Keratinocyte (primary cell): ENCODE results near the gene NCF4. TPM values are rescaled to one million over a fixed set of nuclear protein-coding genes. Genes with fewer than 3 reads are reported as not detected.

Experiments
- DNase-seq: peaks from one replicate; pipeline ENCODE4 v3.0.0-alpha.2; 2011; ENCODE audit warnings: low read depth, missing footprints, low spot score
- FAIRE-seq: peaks from 2 replicates; lab custom pipeline; 2011; peaks lifted over from hg19 to GRCh38; lab: Jason Lieb, UNC
- H2AFZ ChIP-seq: 2 replicates; pipeline ENCODE4 v1.6.0; 2012; ENCODE audit warnings: low read length, control low read depth, inconsistent platforms; ENCODE audit not compliant: control insufficient read depth
- H3K27ac ChIP-seq: 2 replicates; pipeline ENCODE4 v1.5.1; 2011; ENCODE audit warnings: low read length; ENCODE audit not compliant: control insufficient read depth, insufficient read depth
- H3K27me3 ChIP-seq: 3 replicates; pipeline ENCODE4 v1.6.0; 2011; ENCODE audit warnings: low read length; ENCODE audit not compliant: control insufficient read depth, insufficient read depth; ENCODE audit errors: extremely low read depth
- H3K36me3 ChIP-seq, 2 experiments: 2 replicates in 1 of 2; 3 replicates in 1 of 2; pipeline ENCODE4 v1.5.1; 2011; ENCODE audit warnings: low read length in 2 of 2, mild to moderate bottlenecking in 1 of 2; ENCODE audit not compliant: control insufficient read depth in 2 of 2, insufficient read depth in 2 of 2; ENCODE audit errors: extremely low read depth in 1 of 2
- H3K4me1 ChIP-seq: 3 replicates; pipeline ENCODE4 v1.5.1; 2011; ENCODE audit warnings: low read length; ENCODE audit not compliant: control insufficient read depth, insufficient read depth; ENCODE audit errors: extremely low read depth
- H3K4me2 ChIP-seq: 3 replicates; pipeline ENCODE4 v1.6.0; 2011; ENCODE audit warnings: low read depth, low read length; ENCODE audit not compliant: control insufficient read depth, insufficient read depth; ENCODE audit errors: extremely low read depth
- H3K4me3 ChIP-seq, 3 experiments: fragments of 200-600 bp in 1 of 3; sonication (generic) in 1 of 3; 2 replicates in 2 of 3; 3 replicates in 1 of 3; pipeline ENCODE4 v1.5.1; 2011 to 2016; ENCODE audit warnings: low read length in 3 of 3, mild to moderate bottlenecking in 3 of 3, control low read depth in 2 of 3, inconsistent platforms in 1 of 3, low read depth in 1 of 3, mixed read lengths in 1 of 3, mixed run types in 1 of 3, moderate library complexity in 1 of 3; ENCODE audit not compliant: control insufficient read depth in 2 of 3, insufficient read depth in 2 of 3; ENCODE audit errors: extremely low read depth in 1 of 3
- H3K79me2 ChIP-seq: 2 replicates; pipeline ENCODE4 v1.6.0; 2012; ENCODE audit warnings: low read length; ENCODE audit not compliant: control insufficient read depth, insufficient read depth
- H3K9ac ChIP-seq: 3 replicates; pipeline ENCODE4 v1.6.0; 2011; ENCODE audit warnings: low read length; ENCODE audit not compliant: control insufficient read depth, insufficient read depth; ENCODE audit errors: extremely low read depth
- H3K9me1 ChIP-seq: 3 replicates; pipeline ENCODE4 v1.6.0; 2011; ENCODE audit warnings: low read length; ENCODE audit not compliant: control insufficient read depth, insufficient read depth; ENCODE audit errors: extremely low read depth
- H3K9me3 ChIP-seq: 2 replicates; pipeline ENCODE4 v1.5.1; 2012; ENCODE audit warnings: low read depth, low read length; ENCODE audit not compliant: control insufficient read depth
- H4K20me1 ChIP-seq: 3 replicates; pipeline ENCODE4 v1.6.0; 2011; ENCODE audit warnings: low read length; ENCODE audit not compliant: control insufficient read depth, insufficient read depth; ENCODE audit errors: extremely low read depth
- EZH2 ChIP-seq: IDR thresholded peaks from one replicate; pipeline ENCODE4 v1.6.1; 2012; ENCODE audit warnings: inconsistent platforms, mild to moderate bottlenecking, low read length, moderate library complexity
- dilution Hi-C: fragments of 300-500 bp; cut with MboI; formaldehyde crosslinking; loops from one replicate; pipeline ENCODE4 v1.7.0; 2020; ENCODE audit warnings: low sequenced_read_pairs; ENCODE audit not compliant: extremely low pct_ligation_motif_present
- polyA plus RNA-seq, 5 experiments: library from polyadenylated mRNA; depleted of rRNA in 3 of 5; stranded (reverse) in 3 of 5; stranded (forward) in 1 of 5; unstranded in 1 of 5; fragments of >200 nt; gene quantifications; 1 replicate in 1 of 5; 2 replicates in 3 of 5; 3 replicates in 1 of 5; pipeline versions ENCODE4 v1.2.1 to v1.2.3, GENCODE V29; 2011 to 2012; ENCODE audit warnings: missing spikeins in 2 of 5, low read depth in 1 of 5, low replicate concordance in 1 of 5
- TF ChIP-seq, protein P1 (sequence below), 3 experiments: IDR thresholded peaks in 1 of 3; conservative IDR thresholded peaks in 1 of 3; optimal IDR thresholded peaks in 1 of 3; 2 replicates in 2 of 3; 3 replicates in 1 of 3; pipeline versions ENCODE3 to v1.5.1; 2011; ENCODE audit warnings: low read length in 3 of 3, mild to moderate bottlenecking in 3 of 3, moderate library complexity in 2 of 3, control low read depth in 1 of 3, inconsistent platforms in 1 of 3; ENCODE audit not compliant: insufficient read depth in 2 of 3; ENCODE audit errors: extremely low read depth in 1 of 3

NCF4 gene
- polyA plus RNA-seq, 1 donor (not counting 4 experiments of a cell fraction or from before 2014, with no cell fraction given): 0.42 TPM

- no peak for TF ChIP-seq EZH2
- TF ChIP-seq, protein P1, sequence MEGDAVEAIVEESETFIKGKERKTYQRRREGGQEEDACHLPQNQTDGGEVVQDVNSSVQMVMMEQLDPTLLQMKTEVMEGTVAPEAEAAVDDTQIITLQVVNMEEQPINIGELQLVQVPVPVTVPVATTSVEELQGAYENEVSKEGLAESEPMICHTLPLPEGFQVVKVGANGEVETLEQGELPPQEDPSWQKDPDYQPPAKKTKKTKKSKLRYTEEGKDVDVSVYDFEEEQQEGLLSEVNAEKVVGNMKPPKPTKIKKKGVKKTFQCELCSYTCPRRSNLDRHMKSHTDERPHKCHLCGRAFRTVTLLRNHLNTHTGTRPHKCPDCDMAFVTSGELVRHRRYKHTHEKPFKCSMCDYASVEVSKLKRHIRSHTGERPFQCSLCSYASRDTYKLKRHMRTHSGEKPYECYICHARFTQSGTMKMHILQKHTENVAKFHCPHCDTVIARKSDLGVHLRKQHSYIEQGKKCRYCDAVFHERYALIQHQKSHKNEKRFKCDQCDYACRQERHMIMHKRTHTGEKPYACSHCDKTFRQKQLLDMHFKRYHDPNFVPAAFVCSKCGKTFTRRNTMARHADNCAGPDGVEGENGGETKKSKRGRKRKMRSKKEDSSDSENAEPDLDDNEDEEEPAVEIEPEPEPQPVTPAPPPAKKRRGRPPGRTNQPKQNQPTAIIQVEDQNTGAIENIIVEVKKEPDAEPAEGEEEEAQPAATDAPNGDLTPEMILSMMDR (optimal IDR thresholded peaks at IDR 0.05 in 1 of 3, IDR thresholded peaks at IDR 0.05 in 1 of 3, conservative IDR thresholded peaks at IDR 0.05 in 1 of 3; ENCODE audit: extremely low read depth in 1 of 3, insufficient read depth in 2 of 3, low read length in 3 of 3): no peak
- no peak for DNase-seq
- Histone ChIP-seq H3K4me3 (no peak overlapping the region), H3K36me3 (no peaks in the 10 kb centered on the region), H4K20me1 (no peaks in the 10 kb centered on the region), H3K27me3 (peaks cover 13% of the 10 kb centered on the region), H3K27ac (no peak overlapping the region), H3K4me1 (peaks cover 3% of the 10 kb centered on the region), H3K9me3 (no peaks in the 10 kb centered on the region), H3K9ac (no peak overlapping the region), H2AFZ (no peak overlapping the region), H3K9me1 (no peaks in the 10 kb centered on the region), H3K4me2 (no peak overlapping the region), H3K79me2 (no peaks in the 10 kb centered on the region)
- dilution Hi-C loops: no loop called here
- no peak for FAIRE-seq
Observed at GRCh38 chr22:36852056-36852973, 8.5 kb upstream of the NCF4 start.

GRCh38 chr22:36853407-36854099 is 7.3 kb upstream of the NCF4 start:
- no peak overlapping the region for H3K4me3 ChIP-seq
- no peaks in the 10 kb centered on the region for H3K36me3 ChIP-seq
- H3K27me3 ChIP-seq: peaks cover 13% of the 10 kb centered on the region
- H3K4me1 ChIP-seq: peaks cover 3% of the 10 kb centered on the region
- H3K79me2 ChIP-seq: no peaks in the 10 kb centered on the region
- TF ChIP-seq, protein P1 (optimal IDR thresholded peaks at IDR 0.05 in 1 of 3, IDR thresholded peaks at IDR 0.05 in 1 of 3, conservative IDR thresholded peaks at IDR 0.05 in 1 of 3; ENCODE audit: extremely low read depth in 1 of 3, insufficient read depth in 2 of 3, low read length in 3 of 3): peak; percentile 65 to 82 (median 72)
- TF ChIP-seq EZH2: no peak
- dilution Hi-C loops: no loop called here
- no peak overlapping the region for H2AFZ ChIP-seq
- H3K4me2 ChIP-seq: no peak overlapping the region
- DNase-seq: no peak
- H4K20me1 ChIP-seq: no peaks in the 10 kb centered on the region
- H3K27ac ChIP-seq: no peak overlapping the region
- H3K9me3 ChIP-seq: no peaks in the 10 kb centered on the region
- no peak for FAIRE-seq
- no peaks in the 10 kb centered on the region for H3K9me1 ChIP-seq
- H3K9ac ChIP-seq: no peak overlapping the region
